ENCODE measurements around the gene OLFML1.

OLFML1 gene

GRCh38 chr11:7544021-7544420, 58.7 kb downstream of the OLFML1 start:
- H3K4me3 ChIP-seq (ENCODE audit: low read depth, low read length), result no peak overlapping the region
- no peak for TF ChIP-seq CTCF (IDR thresholded peaks at IDR 0.05; ENCODE audit: borderline replicate concordance, insufficient read depth, low read depth, low read length)

- no peak for TF ChIP-seq CTCF (IDR thresholded peaks at IDR 0.05; ENCODE audit: borderline replicate concordance, insufficient read depth, low read depth, low read length)
- no peak overlapping the region for H3K4me3 ChIP-seq (ENCODE audit: low read depth, low read length)
Measured at GRCh38 chr11:7545611-7546010, 60.3 kb downstream of the OLFML1 start.

GRCh38 chr11:7546324-7546791, 61.1 kb downstream of the OLFML1 start:
- no peak overlapping the region for H3K4me3 ChIP-seq (ENCODE audit: low read depth, low read length)
- TF ChIP-seq CTCF (IDR thresholded peaks at IDR 0.05; ENCODE audit: borderline replicate concordance, insufficient read depth, low read depth, low read length), result no peak

- TF ChIP-seq CTCF (IDR thresholded peaks at IDR 0.05; ENCODE audit: borderline replicate concordance, insufficient read depth, low read depth, low read length), result no peak
- no peak overlapping the region for H3K4me3 ChIP-seq (ENCODE audit: low read depth, low read length)
Measured at GRCh38 chr11:7547687-7548086, 62.4 kb downstream of the OLFML1 start.

GRCh38 chr11:7548659-7549274, 63.5 kb downstream of the OLFML1 start:
- H3K4me3 ChIP-seq (ENCODE audit: low read depth, low read length), result no peak overlapping the region
- TF ChIP-seq CTCF (IDR thresholded peaks at IDR 0.05; ENCODE audit: borderline replicate concordance, insufficient read depth, low read depth, low read length), result peak; percentile 82

GRCh38 chr11:7549681-7550080, 64.4 kb downstream of the OLFML1 start:
- H3K4me3 ChIP-seq (ENCODE audit: low read depth, low read length), result no peak overlapping the region
- TF ChIP-seq CTCF (IDR thresholded peaks at IDR 0.05; ENCODE audit: borderline replicate concordance, insufficient read depth, low read depth, low read length), result no peak

- no peak for TF ChIP-seq CTCF (IDR thresholded peaks at IDR 0.05; ENCODE audit: borderline replicate concordance, insufficient read depth, low read depth, low read length)
- no peak overlapping the region for H3K4me3 ChIP-seq (ENCODE audit: low read depth, low read length)
Measured at GRCh38 chr11:7551571-7551970, 66.3 kb downstream of the OLFML1 start.

Data from GM12875 (cell line).